Parathyroid adenoma (tissue), 2 donors: ENCODE results near the gene SEMA4B.

Experiments used
- H2AFZ ChIP-seq: fragments of 300-600 bp; sonication (generic); one replicate; pipeline ENCODE4 v1.7.0; 2017; ENCODE audit warnings: antibody characterized with exemption, mild to moderate bottlenecking
- H3K27ac ChIP-seq: fragments of 300-600 bp; sonication (generic); one replicate; pipeline ENCODE4 v1.7.0; 2017
- H3K27me3 ChIP-seq: fragments of 300-600 bp; sonication (generic); one replicate; pipeline ENCODE4 v1.7.0; 2017; ENCODE audit warnings: low read length; ENCODE audit not compliant: control insufficient read depth, insufficient read depth
- H3K36me3 ChIP-seq: fragments of 300-600 bp; sonication (generic); one replicate; pipeline ENCODE4 v1.7.0; 2017; ENCODE audit warnings: low read length; ENCODE audit not compliant: control insufficient read depth, insufficient read depth
- H3K4me1 ChIP-seq: fragments of 300-600 bp; sonication (generic); one replicate; pipeline ENCODE4 v1.7.0; 2017; ENCODE audit warnings: control low read depth
- H3K4me2 ChIP-seq: fragments of 300-600 bp; sonication (generic); one replicate; pipeline ENCODE4 v1.7.0; 2017; ENCODE audit warnings: low read length
- H3K4me3 ChIP-seq: fragments of 300-600 bp; sonication (generic); one replicate; pipeline ENCODE4 v1.7.0; 2017; ENCODE audit warnings: low read depth, low read length
- H3K79me2 ChIP-seq: fragments of 300-600 bp; sonication (generic); one replicate; pipeline ENCODE4 v1.7.0; 2017; ENCODE audit warnings: control low read depth
- H3K9ac ChIP-seq: fragments of 300-600 bp; sonication (generic); one replicate; pipeline ENCODE4 v1.7.0; 2017; ENCODE audit warnings: mild to moderate bottlenecking
- H3K9me3 ChIP-seq: fragments of 300-600 bp; sonication (generic); one replicate; pipeline ENCODE4 v1.7.0; 2017; ENCODE audit warnings: low read length; ENCODE audit not compliant: control insufficient read depth
- CTCF ChIP-seq: fragments of 300-600 bp; sonication (generic); IDR thresholded peaks from one replicate; pipeline ENCODE4 v1.7.0; 2017; ENCODE audit warnings: antibody characterized with exemption, mild to moderate bottlenecking
- donor health status: primary hyperparathyroidism.

The SEMA4B gene

GRCh38 chr15:90210593-90210992, 9.5 kb downstream of the SEMA4B start:
- Histone ChIP-seq H3K9me3 (no peaks in the 10 kb centered on the region), H3K4me2 (peak overlapping the region; percentile 22), H3K27me3 (no peaks in the 10 kb centered on the region), H2AFZ (no peak overlapping the region), H3K79me2 (peaks cover 8% of the 10 kb centered on the region), H3K9ac (no peak overlapping the region), H3K36me3 (no peaks in the 10 kb centered on the region), H3K27ac (no peak overlapping the region), H3K4me1 (peaks cover 31% of the 10 kb centered on the region), H3K4me3 (no peak overlapping the region)
- no peak for TF ChIP-seq CTCF

- peaks cover 29% of the 10 kb centered on the region for H3K4me1 ChIP-seq
- H3K27me3 ChIP-seq, result no peaks in the 10 kb centered on the region
- no peak overlapping the region for H2AFZ ChIP-seq
- H3K4me3 ChIP-seq, result peak overlapping the region; percentile 19
- no peak for TF ChIP-seq CTCF
- H3K36me3 ChIP-seq, result no peaks in the 10 kb centered on the region
- H3K27ac ChIP-seq, result no peak overlapping the region
- peaks cover 8% of the 10 kb centered on the region for H3K79me2 ChIP-seq
- no peaks in the 10 kb centered on the region for H3K9me3 ChIP-seq
- H3K4me2 ChIP-seq, result peak overlapping the region; percentile 28
- no peak overlapping the region for H3K9ac ChIP-seq
Measured at GRCh38 chr15:90211009-90211408, 9.9 kb downstream of the SEMA4B start.

- Histone ChIP-seq H3K36me3 (no peaks in the 10 kb centered on the region), H3K27ac (no peak overlapping the region), H3K27me3 (no peaks in the 10 kb centered on the region), H3K9me3 (no peaks in the 10 kb centered on the region), H2AFZ (no peak overlapping the region), H3K4me3 (peak overlapping the region; percentile 19), H3K9ac (no peak overlapping the region), H3K79me2 (peaks cover 11% of the 10 kb centered on the region), H3K4me1 (peaks cover 24% of the 10 kb centered on the region), H3K4me2 (peak overlapping the region; percentile 28)
- no peak for TF ChIP-seq CTCF
Measured at GRCh38 chr15:90211440-90212143, 10.5 kb downstream of the SEMA4B start.

GRCh38 chr15:90212221-90213098, 11.3 kb downstream of the SEMA4B start:
- Histone ChIP-seq H3K79me2 (peaks cover 12% of the 10 kb centered on the region), H3K4me3 (no peak overlapping the region), H3K27ac (peak overlapping the region; percentile 82), H3K36me3 (no peaks in the 10 kb centered on the region), H3K4me2 (peak overlapping the region; percentile 18), H2AFZ (no peak overlapping the region), H3K4me1 (peaks cover 24% of the 10 kb centered on the region), H3K27me3 (no peaks in the 10 kb centered on the region), H3K9me3 (no peaks in the 10 kb centered on the region), H3K9ac (no peak overlapping the region)
- no peak for TF ChIP-seq CTCF
